Keratinocyte (primary cell): ENCODE data around the gene SLC66A2. TPM values are rescaled to one million over a fixed set of nuclear protein-coding genes. Genes with fewer than 3 reads are reported as not detected.

Experiments used
- DNase-seq: peaks from one replicate; pipeline ENCODE4 v3.0.0-alpha.2; 2011; ENCODE audit warnings: low read depth, missing footprints, low spot score
- FAIRE-seq: peaks from 2 replicates; lab custom pipeline; 2011; peaks lifted over from hg19 to GRCh38; lab: Jason Lieb, UNC
- H2AFZ ChIP-seq: 2 replicates; pipeline ENCODE4 v1.6.0; 2012; ENCODE audit warnings: low read length, control low read depth, inconsistent platforms; ENCODE audit not compliant: control insufficient read depth
- H3K27ac ChIP-seq: 2 replicates; pipeline ENCODE4 v1.5.1; 2011; ENCODE audit warnings: low read length; ENCODE audit not compliant: control insufficient read depth, insufficient read depth
- H3K27me3 ChIP-seq: 3 replicates; pipeline ENCODE4 v1.6.0; 2011; ENCODE audit warnings: low read length; ENCODE audit not compliant: control insufficient read depth, insufficient read depth; ENCODE audit errors: extremely low read depth
- H3K36me3 ChIP-seq, 2 experiments: 2 replicates in 1 of 2; 3 replicates in 1 of 2; pipeline ENCODE4 v1.5.1; 2011; ENCODE audit warnings: low read length in 2 of 2, mild to moderate bottlenecking in 1 of 2; ENCODE audit not compliant: control insufficient read depth in 2 of 2, insufficient read depth in 2 of 2; ENCODE audit errors: extremely low read depth in 1 of 2
- H3K4me1 ChIP-seq: 3 replicates; pipeline ENCODE4 v1.5.1; 2011; ENCODE audit warnings: low read length; ENCODE audit not compliant: control insufficient read depth, insufficient read depth; ENCODE audit errors: extremely low read depth
- H3K4me2 ChIP-seq: 3 replicates; pipeline ENCODE4 v1.6.0; 2011; ENCODE audit warnings: low read depth, low read length; ENCODE audit not compliant: control insufficient read depth, insufficient read depth; ENCODE audit errors: extremely low read depth
- H3K4me3 ChIP-seq, 3 experiments: fragments of 200-600 bp in 1 of 3; sonication (generic) in 1 of 3; 2 replicates in 2 of 3; 3 replicates in 1 of 3; pipeline ENCODE4 v1.5.1; 2011 to 2016; ENCODE audit warnings: low read length in 3 of 3, mild to moderate bottlenecking in 3 of 3, control low read depth in 2 of 3, inconsistent platforms in 1 of 3, low read depth in 1 of 3, mixed read lengths in 1 of 3, mixed run types in 1 of 3, moderate library complexity in 1 of 3; ENCODE audit not compliant: control insufficient read depth in 2 of 3, insufficient read depth in 2 of 3; ENCODE audit errors: extremely low read depth in 1 of 3
- H3K79me2 ChIP-seq: 2 replicates; pipeline ENCODE4 v1.6.0; 2012; ENCODE audit warnings: low read length; ENCODE audit not compliant: control insufficient read depth, insufficient read depth
- H3K9ac ChIP-seq: 3 replicates; pipeline ENCODE4 v1.6.0; 2011; ENCODE audit warnings: low read length; ENCODE audit not compliant: control insufficient read depth, insufficient read depth; ENCODE audit errors: extremely low read depth
- H3K9me1 ChIP-seq: 3 replicates; pipeline ENCODE4 v1.6.0; 2011; ENCODE audit warnings: low read length; ENCODE audit not compliant: control insufficient read depth, insufficient read depth; ENCODE audit errors: extremely low read depth
- H3K9me3 ChIP-seq: 2 replicates; pipeline ENCODE4 v1.5.1; 2012; ENCODE audit warnings: low read depth, low read length; ENCODE audit not compliant: control insufficient read depth
- H4K20me1 ChIP-seq: 3 replicates; pipeline ENCODE4 v1.6.0; 2011; ENCODE audit warnings: low read length; ENCODE audit not compliant: control insufficient read depth, insufficient read depth; ENCODE audit errors: extremely low read depth
- CTCF ChIP-seq, 3 experiments: IDR thresholded peaks in 1 of 3; conservative IDR thresholded peaks in 1 of 3; optimal IDR thresholded peaks in 1 of 3; 2 replicates in 2 of 3; 3 replicates in 1 of 3; pipeline versions ENCODE3 to v1.5.1; 2011; ENCODE audit warnings: low read length in 3 of 3, mild to moderate bottlenecking in 3 of 3, moderate library complexity in 2 of 3, control low read depth in 1 of 3, inconsistent platforms in 1 of 3; ENCODE audit not compliant: insufficient read depth in 2 of 3; ENCODE audit errors: extremely low read depth in 1 of 3
- EZH2 ChIP-seq: IDR thresholded peaks from one replicate; pipeline ENCODE4 v1.6.1; 2012; ENCODE audit warnings: inconsistent platforms, mild to moderate bottlenecking, low read length, moderate library complexity
- dilution Hi-C: fragments of 300-500 bp; cut with MboI; formaldehyde crosslinking; loops from one replicate; pipeline ENCODE4 v1.7.0; 2020; ENCODE audit warnings: low sequenced_read_pairs; ENCODE audit not compliant: extremely low pct_ligation_motif_present
- polyA plus RNA-seq, 5 experiments: library from polyadenylated mRNA; depleted of rRNA in 3 of 5; stranded (reverse) in 3 of 5; stranded (forward) in 1 of 5; unstranded in 1 of 5; fragments of >200 nt; gene quantifications; 1 replicate in 1 of 5; 2 replicates in 3 of 5; 3 replicates in 1 of 5; pipeline versions ENCODE4 v1.2.1 to v1.2.3, GENCODE V29; 2011 to 2012; ENCODE audit warnings: missing spikeins in 2 of 5, low read depth in 1 of 5, low replicate concordance in 1 of 5

The SLC66A2 gene
- polyA plus RNA-seq, 1 donor (not counting 4 experiments of a cell fraction or from before 2014, with no cell fraction given) = 16.3 TPM

GRCh38 chr18:79975985-79976680, 24.7 kb upstream of the SLC66A2 start:
- no peaks in the 10 kb centered on the region for H3K27me3 ChIP-seq
- peaks cover 7% of the 10 kb centered on the region for H3K9me1 ChIP-seq
- no peak overlapping the region for H3K4me3 ChIP-seq
- H3K9me3 ChIP-seq = no peaks in the 10 kb centered on the region
- H3K4me1 ChIP-seq = peaks cover 11% of the 10 kb centered on the region
- FAIRE-seq (peak; percentile 78), DNase-seq (no peak)
- H3K9ac ChIP-seq = peak overlapping the region; percentile 13
- H2AFZ ChIP-seq = no peak overlapping the region
- no peak for TF ChIP-seq EZH2
- no peak for TF ChIP-seq CTCF (optimal IDR thresholded peaks at IDR 0.05 in 1 of 3, IDR thresholded peaks at IDR 0.05 in 1 of 3, conservative IDR thresholded peaks at IDR 0.05 in 1 of 3; ENCODE audit: extremely low read depth in 1 of 3, insufficient read depth in 2 of 3, low read length in 3 of 3)
- peak overlapping the region; percentile 34 for H3K27ac ChIP-seq
- H4K20me1 ChIP-seq = peaks cover 28% of the 10 kb centered on the region
- peaks cover 19 to 29% of the 10 kb centered on the region in 2 experiments for H3K36me3 ChIP-seq
- peaks cover 91% of the 10 kb centered on the region for H3K79me2 ChIP-seq
- H3K4me2 ChIP-seq = peak overlapping the region; percentile 25
- dilution Hi-C loops = no loop called here

GRCh38 chr18:79975043-79975442, 23.6 kb upstream of the SLC66A2 start:
- dilution Hi-C loops = no loop called here

More at GRCh38 chr18:79975043-79975442, 23.6 kb upstream of the SLC66A2 start:
- no peak overlapping the region for H3K4me3 ChIP-seq
- H2AFZ ChIP-seq = no peak overlapping the region
- H3K27ac ChIP-seq = no peak overlapping the region
- H3K27me3 ChIP-seq = no peaks in the 10 kb centered on the region
- H4K20me1 ChIP-seq = peaks cover 27% of the 10 kb centered on the region
- peaks cover 7% of the 10 kb centered on the region for H3K9me1 ChIP-seq
- H3K9me3 ChIP-seq = no peaks in the 10 kb centered on the region
- H3K36me3 ChIP-seq = peaks cover 21 to 37% of the 10 kb centered on the region in 2 experiments
- TF ChIP-seq CTCF (optimal IDR thresholded peaks at IDR 0.05 in 1 of 3, IDR thresholded peaks at IDR 0.05 in 1 of 3, conservative IDR thresholded peaks at IDR 0.05 in 1 of 3; ENCODE audit: extremely low read depth in 1 of 3, insufficient read depth in 2 of 3, low read length in 3 of 3) = no peak
- no peak for TF ChIP-seq EZH2
- H3K79me2 ChIP-seq = peaks cover 84% of the 10 kb centered on the region
- no peak for DNase-seq
- no peak for FAIRE-seq
- no peak overlapping the region for H3K9ac ChIP-seq
- H3K4me2 ChIP-seq = no peak overlapping the region
- peaks cover 12% of the 10 kb centered on the region for H3K4me1 ChIP-seq
